HPDE6-E6E7 (cell line): ENCODE measurements around the gene SLC39A1.

Source experiments
- DNase-seq: peaks from one replicate; pipeline ENCODE4 v3.0.0; 2011; ENCODE audit warnings: missing footprints; ENCODE audit errors: extremely low spot score

Gene SLC39A1

GRCh38 chr1:153946622-153947241 is 16.6 kb downstream of the SLC39A1 start, which contains the start of gene DENND4B:
Gene DENND4B (minus strand): TSS chr1:153946718. CDS start chr1:153944374, 2,344 bp downstream.
- peak; percentile 95 for DNase-seq

GRCh38 chr1:153945795-153946621 is 17.3 kb downstream of the SLC39A1 start:
- DNase-seq: peak; percentile 59

GRCh38 chr1:153945131-153945794 is 18.1 kb downstream of the SLC39A1 start:
- no peak for DNase-seq

- no peak for DNase-seq
Observed at GRCh38 chr1:153944827-153945117, 18.6 kb downstream of the SLC39A1 start.

GRCh38 chr1:153944005-153944826 is 19.1 kb downstream of the SLC39A1 start:
- no peak for DNase-seq

- DNase-seq: no peak
Observed at GRCh38 chr1:153942766-153943549, 20.4 kb downstream of the SLC39A1 start.

GRCh38 chr1:153941826-153942725 is 21.3 kb downstream of the SLC39A1 start:
- DNase-seq: no peak

GRCh38 chr1:153940756-153941155 is 22.6 kb downstream of the SLC39A1 start:
- no peak for DNase-seq

GRCh38 chr1:153939476-153939875 is 23.9 kb downstream of the SLC39A1 start:
- DNase-seq: no peak

- DNase-seq: no peak
Observed at GRCh38 chr1:153938996-153939395, 24.3 kb downstream of the SLC39A1 start.

- no peak for DNase-seq
Observed at GRCh38 chr1:153937331-153937730, 26.0 kb downstream of the SLC39A1 start.

GRCh38 chr1:153936011-153936802 is 27.1 kb downstream of the SLC39A1 start:
- DNase-seq: no peak

GRCh38 chr1:153934746-153935145 is 28.6 kb downstream of the SLC39A1 start:
- DNase-seq: no peak

GRCh38 chr1:153933955-153934354 is 29.4 kb downstream of the SLC39A1 start:
- DNase-seq: no peak

- DNase-seq: no peak
Observed at GRCh38 chr1:153933430-153933829, 29.9 kb downstream of the SLC39A1 start.

- DNase-seq: no peak
Observed at GRCh38 chr1:153932156-153933131, 30.9 kb downstream of the SLC39A1 start.

- no peak for DNase-seq
Observed at GRCh38 chr1:153929981-153930948, 33.1 kb downstream of the SLC39A1 start.
